GM12873 (cell line): Measurements from ENCODE around the gene ASNSD1.

Experiments
- TF ChIP-seq, protein P1 (sequence below): IDR thresholded peaks from 2 replicates; pipeline ENCODE4 v1.5.1; 2012; ENCODE audit warnings: low read depth, mild to moderate bottlenecking, moderate library complexity, low read length, control low read depth; ENCODE audit not compliant: insufficient read depth; ENCODE audit errors: missing control alignments

ASNSD1 gene

DNA sequence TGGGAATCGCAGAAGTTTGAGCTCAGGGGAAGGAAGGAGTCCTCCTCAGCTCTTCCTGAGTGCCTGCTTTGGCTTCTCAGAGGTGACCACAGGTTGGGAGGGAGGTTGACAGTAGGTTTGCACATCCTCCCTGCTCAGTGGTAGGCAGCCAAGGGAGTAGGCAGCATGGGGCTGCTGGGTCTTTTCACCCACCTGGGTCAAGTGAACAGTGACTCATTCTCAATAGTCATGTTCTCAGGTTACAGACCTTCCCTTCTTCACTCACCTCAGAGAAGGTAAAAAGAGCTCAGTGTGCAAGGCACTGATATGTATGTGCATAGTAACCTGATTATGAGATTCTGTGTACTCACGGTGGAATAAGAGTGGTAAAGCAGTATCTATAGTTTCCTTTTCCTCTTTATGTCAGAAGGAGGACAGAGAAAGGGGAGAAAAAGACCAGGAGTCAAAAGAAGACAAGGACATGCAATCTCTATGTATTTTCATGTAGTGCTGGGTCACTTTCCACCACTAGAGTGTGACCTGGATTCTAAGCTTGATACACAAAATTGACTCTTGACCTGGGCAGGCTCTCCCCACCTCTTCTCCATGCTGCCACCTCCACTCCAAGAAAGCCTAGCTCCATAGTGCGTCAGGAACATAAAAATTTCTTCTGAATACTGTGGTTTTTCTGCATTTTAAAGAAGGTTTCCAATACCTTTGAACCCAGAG is 36.5 kb upstream of the ASNSD1 start:
- TF ChIP-seq, protein P1, sequence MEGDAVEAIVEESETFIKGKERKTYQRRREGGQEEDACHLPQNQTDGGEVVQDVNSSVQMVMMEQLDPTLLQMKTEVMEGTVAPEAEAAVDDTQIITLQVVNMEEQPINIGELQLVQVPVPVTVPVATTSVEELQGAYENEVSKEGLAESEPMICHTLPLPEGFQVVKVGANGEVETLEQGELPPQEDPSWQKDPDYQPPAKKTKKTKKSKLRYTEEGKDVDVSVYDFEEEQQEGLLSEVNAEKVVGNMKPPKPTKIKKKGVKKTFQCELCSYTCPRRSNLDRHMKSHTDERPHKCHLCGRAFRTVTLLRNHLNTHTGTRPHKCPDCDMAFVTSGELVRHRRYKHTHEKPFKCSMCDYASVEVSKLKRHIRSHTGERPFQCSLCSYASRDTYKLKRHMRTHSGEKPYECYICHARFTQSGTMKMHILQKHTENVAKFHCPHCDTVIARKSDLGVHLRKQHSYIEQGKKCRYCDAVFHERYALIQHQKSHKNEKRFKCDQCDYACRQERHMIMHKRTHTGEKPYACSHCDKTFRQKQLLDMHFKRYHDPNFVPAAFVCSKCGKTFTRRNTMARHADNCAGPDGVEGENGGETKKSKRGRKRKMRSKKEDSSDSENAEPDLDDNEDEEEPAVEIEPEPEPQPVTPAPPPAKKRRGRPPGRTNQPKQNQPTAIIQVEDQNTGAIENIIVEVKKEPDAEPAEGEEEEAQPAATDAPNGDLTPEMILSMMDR = no peak

DNA sequence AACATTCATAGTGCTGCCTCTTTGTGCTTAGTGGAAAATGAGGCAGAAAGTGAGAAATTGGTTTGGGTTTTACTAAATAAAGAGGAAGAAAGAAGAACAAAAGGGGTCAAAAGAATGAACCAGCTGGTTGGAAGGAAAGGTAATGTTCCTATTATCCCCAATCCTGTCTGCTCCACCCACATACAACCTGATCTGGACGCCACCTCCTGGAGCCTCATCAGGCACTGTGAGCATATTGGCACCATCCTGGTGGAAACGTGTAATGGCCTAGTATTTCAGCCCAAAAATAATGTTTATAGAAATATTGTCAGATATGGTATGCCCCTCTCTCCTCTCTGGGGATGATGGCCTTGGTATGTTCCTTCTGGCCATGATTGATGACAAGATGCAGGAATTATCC is 35.6 kb upstream of the ASNSD1 start:
- TF ChIP-seq, protein P1 = no peak

DNA sequence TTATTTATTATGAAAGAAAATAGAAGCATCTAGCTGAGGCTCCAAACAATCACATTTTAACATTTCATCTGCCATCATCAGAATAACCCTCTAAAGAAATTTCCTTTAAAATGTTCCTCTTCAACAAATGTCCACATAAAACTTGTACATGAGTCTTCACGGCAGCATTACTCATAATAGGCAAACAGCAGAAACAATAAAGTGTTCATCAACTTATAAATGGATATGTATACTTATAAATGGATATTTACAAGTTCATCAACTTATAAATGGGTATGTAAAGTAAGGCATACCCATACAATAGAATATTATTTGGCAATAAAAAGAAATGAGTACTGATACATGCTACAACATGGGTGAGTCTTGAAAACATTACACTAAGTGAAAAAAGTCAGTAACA is 33.5 kb upstream of the ASNSD1 start:
- TF ChIP-seq, protein P1 = no peak

DNA sequence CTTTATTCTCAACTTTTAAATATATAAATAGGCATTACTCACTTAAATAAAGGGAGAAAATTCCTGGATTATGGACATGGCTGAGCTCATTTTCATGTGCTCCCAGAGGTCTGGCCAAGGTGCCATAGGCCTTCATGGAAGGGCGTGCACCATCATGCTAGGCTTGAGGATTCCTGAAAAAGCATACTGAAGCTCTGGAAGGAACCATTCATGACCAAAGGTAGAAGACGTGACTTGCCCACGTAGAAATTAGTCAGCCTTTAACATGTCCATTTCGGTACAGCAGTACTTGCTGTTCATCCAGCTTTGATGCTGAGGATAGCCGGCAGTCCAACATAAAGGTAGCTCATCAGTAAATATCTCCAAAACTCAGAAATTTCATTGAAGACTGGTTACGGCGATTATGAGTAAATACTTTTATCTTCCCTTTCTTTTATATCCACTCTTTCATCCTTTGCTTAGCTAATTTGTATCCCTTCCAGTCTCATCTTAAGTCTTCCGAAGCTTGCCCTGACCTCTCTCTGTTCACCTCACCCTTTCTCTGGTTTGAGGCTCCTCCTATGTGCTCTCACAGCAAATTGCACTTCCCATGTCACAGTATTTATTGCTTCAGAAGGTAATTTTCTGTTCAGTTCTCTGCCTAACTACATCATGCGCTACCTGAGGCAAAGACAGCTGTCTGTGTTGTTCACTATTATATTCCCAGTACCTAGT is 32.3 kb upstream of the ASNSD1 start:
- TF ChIP-seq, protein P1 = no peak

DNA sequence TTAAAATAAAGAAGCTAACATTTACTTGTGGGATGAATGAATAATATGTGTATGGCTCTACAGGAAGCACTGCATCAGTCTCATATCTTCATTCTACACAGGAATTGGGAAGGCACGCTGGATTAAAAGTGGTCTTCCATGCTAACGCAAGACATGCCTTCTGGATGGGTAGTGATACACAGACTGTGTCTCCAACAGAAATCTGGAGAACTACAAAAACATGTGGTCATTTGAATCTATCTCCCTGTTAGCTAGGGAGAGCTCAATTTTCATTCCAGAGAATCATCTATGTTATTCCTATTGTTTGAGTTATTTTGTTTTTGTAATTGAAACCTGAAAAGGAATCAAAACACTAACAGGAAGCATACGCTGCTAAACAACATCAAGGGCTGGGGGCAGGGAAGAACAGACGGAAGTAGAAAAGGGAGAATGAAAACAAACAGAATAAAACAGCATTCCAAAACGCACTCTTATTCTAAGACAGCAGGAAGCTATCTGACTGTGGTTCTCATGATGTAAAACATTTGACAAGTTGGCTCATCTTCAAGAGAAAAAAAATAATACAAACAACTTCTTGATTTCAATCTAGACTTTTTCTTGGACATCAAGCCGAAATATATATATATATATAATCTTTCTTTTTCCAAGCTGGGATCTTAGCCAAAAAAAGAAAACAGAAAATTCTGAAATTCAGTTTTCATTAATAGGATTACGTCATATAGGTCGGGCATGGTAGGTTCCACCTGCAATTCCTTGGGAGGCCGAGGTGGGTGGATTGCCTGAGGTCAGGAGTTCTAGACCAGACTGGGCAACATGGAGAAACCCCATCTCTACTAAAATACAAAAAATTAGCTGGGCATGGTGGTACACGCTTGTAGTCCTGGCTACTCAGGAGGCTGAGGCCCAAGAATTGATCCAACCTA is 31.5 kb upstream of the ASNSD1 start:
- TF ChIP-seq, protein P1 = no peak

DNA sequence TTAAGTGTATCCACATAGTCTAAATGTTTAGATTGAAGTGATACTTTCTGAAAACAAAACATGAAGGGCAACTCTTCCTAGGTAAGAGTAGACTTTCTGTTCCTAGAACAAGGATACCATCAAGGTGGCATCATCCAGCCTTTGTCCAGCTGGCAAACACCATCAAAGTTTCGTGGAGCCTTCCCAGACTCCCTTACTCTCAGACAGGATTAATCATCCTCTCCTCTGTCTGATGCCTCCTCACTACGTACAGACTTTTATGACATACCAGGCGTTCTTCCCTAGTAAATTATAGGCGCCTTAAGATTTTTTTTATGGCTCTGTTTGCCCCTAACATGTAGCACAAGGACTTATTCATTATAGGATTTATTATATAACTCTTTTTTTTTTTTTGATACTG is 29.4 kb upstream of the ASNSD1 start:
- TF ChIP-seq, protein P1 = no peak

DNA sequence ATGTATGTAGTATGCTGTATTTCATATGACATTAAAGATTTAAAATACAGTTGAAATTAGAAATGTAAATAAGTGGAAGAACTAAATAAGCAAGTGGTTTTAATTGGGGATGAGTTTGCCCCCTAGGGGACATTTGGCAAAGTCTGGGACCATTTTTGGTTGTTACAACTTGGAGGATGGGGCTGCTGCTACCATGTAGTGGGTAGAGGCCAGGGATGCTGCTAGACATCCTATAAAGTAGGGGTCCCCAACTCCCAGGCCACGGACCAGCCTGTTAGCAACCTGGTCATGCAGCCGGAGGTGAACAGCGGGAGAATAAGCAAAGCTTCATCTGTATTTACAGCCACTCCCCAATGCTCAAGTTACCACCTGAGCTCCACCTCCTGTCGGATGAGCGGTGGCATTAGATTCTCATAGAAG is 27.9 kb upstream of the ASNSD1 start:
- TF ChIP-seq, protein P1 = peak; percentile 44
